NT2/D1 (cell line): ENCODE data around the gene RNF19B.

ENCODE experiments used
- SUZ12 ChIP-seq: IDR thresholded peaks from 2 replicates; pipeline ENCODE4 v1.6.1; 2011; ENCODE audit not compliant: insufficient read length, insufficient read depth; ENCODE audit errors: extremely low read depth
- YY1 ChIP-seq: IDR thresholded peaks from 2 replicates; pipeline ENCODE4 v1.6.1; 2011; ENCODE audit not compliant: insufficient read length, insufficient read depth
- ZNF274 ChIP-seq: IDR thresholded peaks from 2 replicates; pipeline ENCODE4 v1.6.1; 2011; ENCODE audit warnings: mild to moderate bottlenecking, low read depth, low read length

DNA sequence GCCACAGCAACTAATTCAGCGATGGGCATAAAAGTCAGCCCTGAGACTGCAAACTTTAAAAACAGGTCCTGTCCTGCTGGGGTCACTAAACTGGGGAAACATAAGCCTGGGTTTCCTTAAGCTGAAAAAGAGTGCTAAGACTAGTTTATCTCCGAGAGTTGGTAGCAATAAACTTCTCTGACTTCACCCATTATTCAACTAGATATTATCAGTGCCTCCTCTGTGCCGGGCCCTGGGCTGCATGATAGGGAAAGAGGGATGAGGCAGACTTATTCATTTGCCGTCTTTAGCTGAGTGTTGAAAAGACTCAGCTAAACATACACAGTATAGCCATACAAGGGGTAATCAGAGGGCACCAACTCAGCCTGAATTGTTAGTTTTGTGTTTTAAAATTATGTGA, 39.0 kb upstream of the RNF19B start:
- TF ChIP-seq YY1: no peak
- no peak for TF ChIP-seq ZNF274
- no peak for TF ChIP-seq SUZ12
